Natural killer cell (primary cell): ENCODE results near the gene SERTAD2. TPM values are rescaled to one million over a fixed set of nuclear protein-coding genes. Genes with fewer than 3 reads are reported as not detected.
A peak's percentile ranks its signal among the peaks of the same experiment; 100 is the strongest.

Experiments used
- ATAC-seq, 3 donors: fragments of 150-1000 bp in 2 of 3; fragments of 200-7000 bp in 1 of 3; cut with Tn5 transposase; 1 replicate in 1 of 3; 2 replicates in 2 of 3; pipeline ENCODE4 v1.10.0; 2021; ENCODE audit warnings: mild to moderate bottlenecking in 2 of 3, moderate library complexity in 2 of 3
- DNase-seq, 2 donors: peaks; one replicate each; pipeline versions ENCODE4 v3.0.0 to v3.0.0-alpha.2; 2013 to 2021; ENCODE audit warnings: mixed read lengths in 1 of 2
- H3K27ac ChIP-seq: one replicate; pipeline ENCODE4 v1.5.1; 2013; ENCODE audit warnings: mild to moderate bottlenecking, low read length
- H3K27me3 ChIP-seq: one replicate; pipeline ENCODE4 v1.6.1; 2013; ENCODE audit warnings: low read length; ENCODE audit not compliant: control insufficient read depth, insufficient read depth
- H3K36me3 ChIP-seq: one replicate; pipeline ENCODE4 v1.6.1; 2013; ENCODE audit warnings: low read length; ENCODE audit not compliant: control insufficient read depth, insufficient read depth
- H3K4me1 ChIP-seq: one replicate; pipeline ENCODE4 v1.6.1; 2013; ENCODE audit warnings: low read length; ENCODE audit not compliant: control insufficient read depth, insufficient read depth
- H3K4me3 ChIP-seq: one replicate; pipeline ENCODE4 v1.5.1; 2013; ENCODE audit warnings: low read length
- H3K9me3 ChIP-seq: one replicate; pipeline ENCODE4 v1.6.1; 2013; ENCODE audit warnings: low read length; ENCODE audit not compliant: control insufficient read depth, insufficient read depth
- H3K27ac Mint-ChIP-seq, 2 donors: one replicate each; pipeline ENCODE4 v1.8.0; 2022; ENCODE audit warnings: mild to moderate bottlenecking in 2 of 2, mixed read lengths in 2 of 2, moderate library complexity in 1 of 2
- H3K27me3 Mint-ChIP-seq, 2 donors: one replicate each; pipeline ENCODE4 v1.8.0; 2022; ENCODE audit warnings: low read depth in 2 of 2, mixed read lengths in 2 of 2
- H3K36me3 Mint-ChIP-seq: one replicate; pipeline ENCODE4 v1.8.0; 2022; ENCODE audit warnings: mixed read lengths
- H3K4me1 Mint-ChIP-seq, 2 donors: one replicate each; pipeline ENCODE4 v1.8.0; 2022; ENCODE audit warnings: mixed read lengths in 2 of 2
- H3K4me3 Mint-ChIP-seq: one replicate; pipeline ENCODE4 v1.8.0; 2022; ENCODE audit warnings: mild to moderate bottlenecking, moderate library complexity, mixed read lengths
- H3K9me3 Mint-ChIP-seq, 2 donors: one replicate each; pipeline ENCODE4 v1.8.0; 2022; ENCODE audit warnings: mixed read lengths in 2 of 2
- CTCF ChIP-seq: fragments of 200-600 bp; IDR thresholded peaks from one replicate; pipeline ENCODE4 v1.8.0; 2022; ENCODE audit warnings: antibody characterized with exemption
- WGBS: methylation state at CpG from one replicate; pipeline ENCODE4 v1.1.7; 2013; ENCODE audit warnings: missing lambda C conversion rate; ENCODE audit not compliant: insufficient coverage; 5-methylcytosine and 5-hydroxymethylcytosine counted together
- intact Hi-C: fragments of 100-400 bp; cut with micrococcal nuclease; formaldehyde crosslinking; loops from one replicate; pipeline ENCODE4 v1.14.2; 2022
- total RNA-seq, 4 donors: library from RNA; stranded (reverse); fragments of 120-200 nt in 1 of 4; gene quantifications; one replicate each; pipeline versions ENCODE4 v1.2.3 to v1.2.4, GENCODE V29; 2013 to 2022

The SERTAD2 gene
- total RNA-seq, 3 donors from 2014 or later (not counting 1 experiment from before 2014, with no cell fraction given), result 45.6 to 71.2 (median 55.8) TPM

- no peaks in the 10 kb centered on the region for H3K9me3 ChIP-seq
- peaks cover 14% of the 10 kb centered on the region for H3K4me1 ChIP-seq
- no peak overlapping the region for H3K4me3 ChIP-seq
- no peak overlapping the region for H3K27ac ChIP-seq
- H3K36me3 ChIP-seq, result no peaks in the 10 kb centered on the region
- Mint-ChIP-seq H3K27me3 (no peaks in the 10 kb centered on the region), H3K36me3 (no peaks in the 10 kb centered on the region), H3K4me3 (no peak overlapping the region), H3K9me3 (no peaks in the 10 kb centered on the region), H3K4me1 (peaks cover 5% of the 10 kb centered on the region in 2 donors), H3K27ac (no peak overlapping the region)
- DNase-seq (no peak), ATAC-seq (no peak)
- WGBS, result 60% methylated on average over 6 of the region's 7 CpGs
- H3K27me3 ChIP-seq, result no peaks in the 10 kb centered on the region
- no peak for TF ChIP-seq CTCF
- intact Hi-C loops, result no loop called here
Measured at GRCh38 chr2:64613276-64613675, 40.4 kb downstream of the SERTAD2 start.

- no peak for TF ChIP-seq CTCF
- Histone ChIP-seq H3K9me3 (no peaks in the 10 kb centered on the region), H3K4me1 (peaks cover 20% of the 10 kb centered on the region), H3K27me3 (no peaks in the 10 kb centered on the region), H3K36me3 (no peaks in the 10 kb centered on the region), H3K27ac (no peak overlapping the region), H3K4me3 (no peak overlapping the region)
- Mint-ChIP-seq H3K9me3 (no peaks in the 10 kb centered on the region), H3K27me3 (no peaks in the 10 kb centered on the region), H3K36me3 (no peaks in the 10 kb centered on the region), H3K4me3 (no peak overlapping the region), H3K27ac (no peak overlapping the region), H3K4me1 (peaks cover 9 to 10% of the 10 kb centered on the region in 2 donors)
- intact Hi-C loops, result no loop called here
- ATAC-seq (no peak), DNase-seq (no peak)
- 89% methylated on average over 5 of the region's 5 CpGs for WGBS
Measured at GRCh38 chr2:64612575-64613195, 41.0 kb downstream of the SERTAD2 start.

DNA sequence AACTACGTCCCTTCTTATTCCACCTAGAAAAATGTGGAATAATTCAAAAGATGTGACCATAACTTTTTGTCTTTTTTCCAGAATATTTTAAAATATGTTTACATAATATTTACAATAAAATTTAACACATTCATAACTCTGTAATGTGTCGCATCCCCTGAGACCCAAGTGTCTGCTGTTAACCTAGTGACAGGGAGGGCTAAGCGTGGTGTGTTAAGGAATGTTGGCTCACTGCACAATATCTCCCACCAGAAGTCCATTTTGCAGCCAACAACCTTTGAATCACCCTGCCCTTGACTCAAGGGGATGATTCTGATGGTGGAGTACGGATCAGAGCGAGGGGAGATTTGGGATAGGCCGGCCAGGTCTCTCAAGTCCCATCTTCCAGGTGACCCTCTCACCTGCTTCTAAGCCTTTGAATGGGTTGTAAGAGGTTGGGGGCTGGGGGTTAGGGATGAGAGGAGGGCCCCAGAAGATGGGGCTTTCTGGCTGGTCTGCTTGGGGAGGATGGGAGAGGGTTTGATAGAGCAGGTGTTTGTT, 43.3 kb downstream of the SERTAD2 start:
- DNase-seq (no peak), ATAC-seq (no peak)
- peak overlapping the region in 1 of 2 donors; percentile 89 for H3K27ac Mint-ChIP-seq
- H3K36me3 Mint-ChIP-seq, result no peaks in the 10 kb centered on the region
- Histone ChIP-seq H3K9me3 (no peaks in the 10 kb centered on the region), H3K4me3 (no peak overlapping the region), H3K27me3 (no peaks in the 10 kb centered on the region), H3K4me1 (peaks cover 35% of the 10 kb centered on the region), H3K36me3 (no peaks in the 10 kb centered on the region), H3K27ac (no peak overlapping the region)
- H3K9me3 Mint-ChIP-seq, result no peaks in the 10 kb centered on the region
- no peak for TF ChIP-seq CTCF
- 97% methylated on average over 3 of the region's 6 CpGs for WGBS
- intact Hi-C loops, result no loop called here
- H3K4me3 Mint-ChIP-seq, result peak overlapping the region; percentile 61
- peaks cover 19 to 28% of the 10 kb centered on the region in 2 donors for H3K4me1 Mint-ChIP-seq
- H3K27me3 Mint-ChIP-seq, result no peaks in the 10 kb centered on the region

DNA sequence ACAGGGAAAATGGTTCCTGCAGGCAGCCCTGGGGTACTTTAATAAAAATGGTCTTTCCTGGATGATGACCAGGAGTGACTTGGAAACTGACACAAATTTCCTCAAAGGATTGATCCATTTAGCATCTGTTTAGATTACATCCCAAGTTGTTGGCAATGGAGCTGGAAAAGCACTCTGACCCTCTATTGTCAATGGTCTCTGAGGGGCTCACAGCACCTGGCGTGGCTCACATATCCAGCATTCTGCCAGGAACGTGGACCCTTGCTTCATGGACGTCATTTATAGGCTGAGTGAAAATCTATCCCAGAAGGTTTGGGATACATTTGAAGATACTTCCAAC, 43.8 kb downstream of the SERTAD2 start:
- DNase-seq (no peak), ATAC-seq (no peak)
- 92% methylated on average over 3 of the region's 3 CpGs for WGBS
- intact Hi-C loops, result loop anchor here (5.0 kb wide), 1 partner anchor 142 kb away; no protein-coding TSS in a partner anchor
- Mint-ChIP-seq H3K4me1 (peaks cover 19 to 28% of the 10 kb centered on the region in 2 donors), H3K4me3 (peak overlapping the region; percentile 85), H3K27me3 (no peaks in the 10 kb centered on the region), H3K27ac (peak overlapping the region; percentile 77 to 89), H3K36me3 (no peaks in the 10 kb centered on the region), H3K9me3 (no peaks in the 10 kb centered on the region)
- Histone ChIP-seq H3K27ac (peak overlapping the region; percentile 69), H3K9me3 (no peaks in the 10 kb centered on the region), H3K4me1 (peaks cover 35% of the 10 kb centered on the region), H3K36me3 (no peaks in the 10 kb centered on the region), H3K27me3 (no peaks in the 10 kb centered on the region), H3K4me3 (peak overlapping the region; percentile 60)
- no peak for TF ChIP-seq CTCF
